Mucosa of descending colon (tissue), 3 donors: Measurements from ENCODE around the gene RFX8. TPM values are rescaled to one million over a fixed set of nuclear protein-coding genes. Genes with fewer than 3 reads are reported as not detected.

Source experiments
- ATAC-seq: fragments of 200-7000 bp; cut with Tn5 transposase; one replicate; pipeline ENCODE4 v1.9.1; 2020; ENCODE audit warnings: mild to moderate bottlenecking, moderate library complexity
- DNase-seq, 3 donors: peaks; one replicate each; pipeline ENCODE4 v3.0.0-alpha.2; 2020
- H3K36me3 ChIP-seq: fragments of 200-600 bp; one replicate; pipeline ENCODE4 v1.8.0; 2021; ENCODE audit warnings: low read depth, mild to moderate bottlenecking
- H3K4me1 ChIP-seq: fragments of 200-600 bp; one replicate; pipeline ENCODE4 v1.8.0; 2021; ENCODE audit warnings: low read depth, mild to moderate bottlenecking
- H3K4me3 ChIP-seq: fragments of 200-600 bp; one replicate; pipeline ENCODE4 v1.8.0; 2021; ENCODE audit warnings: mild to moderate bottlenecking
- H3K9me3 ChIP-seq: fragments of 200-600 bp; one replicate; pipeline ENCODE4 v1.8.0; 2021; ENCODE audit warnings: mild to moderate bottlenecking
- CTCF ChIP-seq: fragments of 200-600 bp; IDR thresholded peaks from one replicate; pipeline ENCODE4 v1.8.0; 2022; ENCODE audit warnings: antibody characterized with exemption, mild to moderate bottlenecking
- intact Hi-C, 2 donors: fragments of 100-400 bp; cut with DNase I in 1 of 2; cut with micrococcal nuclease in 1 of 2; formaldehyde crosslinking; loops; one replicate each; pipeline versions ENCODE4 v1.11.0 to v1.11.1; 2022; cut with DNase I, micrococcal nuclease
- total RNA-seq, 3 donors: library from RNA; stranded (reverse); fragmentation: NEBNext Ultra II Directional in 2 of 3; extraction: Animal tissue kit (Norgen Biotek cat#: 25700) in 2 of 3; gene quantifications; one replicate each; pipeline versions ENCODE4 v1.2.1 to v1.2.4, GENCODE V29; 2021 to 2023
- donor health status: DM: no; HTN: no; CAD: no; lungs with moderate emphysema.
- donor health status: DM: no; HTN: no; CAD: no.
- donor health status: DM: no; HTN: yes; CAD: no.

Gene RFX8
- total RNA-seq, 3 donors from 2014 or later, result not detected

- H3K36me3 ChIP-seq, result no peaks in the 10 kb centered on the region
- ATAC-seq (no peak), DNase-seq (no peak)
- TF ChIP-seq CTCF, result no peak
- no peak overlapping the region for H3K4me3 ChIP-seq
- intact Hi-C loops, result no loop called here
- no peaks in the 10 kb centered on the region for H3K9me3 ChIP-seq
- no peaks in the 10 kb centered on the region for H3K4me1 ChIP-seq
Observed at GRCh38 chr2:101500180-101500579, 25.3 kb upstream of the RFX8 start.

- H3K9me3 ChIP-seq, result no peaks in the 10 kb centered on the region
- H3K4me1 ChIP-seq, result no peaks in the 10 kb centered on the region
- TF ChIP-seq CTCF, result no peak
- H3K4me3 ChIP-seq, result no peak overlapping the region
- no peaks in the 10 kb centered on the region for H3K36me3 ChIP-seq
- DNase-seq, result no peak
- ATAC-seq, result no peak
- intact Hi-C loops, result no loop called here
Observed at GRCh38 chr2:101496279-101496678, 21.4 kb upstream of the RFX8 start.

GRCh38 chr2:101492936-101493473 is 18.1 kb upstream of the RFX8 start:
- intact Hi-C loops, result no loop called here
- no peaks in the 10 kb centered on the region for H3K9me3 ChIP-seq
- DNase-seq (no peak), ATAC-seq (no peak)
- H3K4me1 ChIP-seq, result no peaks in the 10 kb centered on the region
- TF ChIP-seq CTCF, result no peak
- no peaks in the 10 kb centered on the region for H3K36me3 ChIP-seq
- no peak overlapping the region for H3K4me3 ChIP-seq

- intact Hi-C loops, result no loop called here
- H3K36me3 ChIP-seq, result no peaks in the 10 kb centered on the region
- H3K4me1 ChIP-seq, result no peaks in the 10 kb centered on the region
- DNase-seq (no peak), ATAC-seq (no peak)
- no peak overlapping the region for H3K4me3 ChIP-seq
- H3K9me3 ChIP-seq, result no peaks in the 10 kb centered on the region
- TF ChIP-seq CTCF, result no peak
Observed at GRCh38 chr2:101486994-101487393, 12.1 kb upstream of the RFX8 start.

- Histone ChIP-seq H3K4me1 (no peaks in the 10 kb centered on the region), H3K36me3 (no peaks in the 10 kb centered on the region), H3K4me3 (no peak overlapping the region), H3K9me3 (no peaks in the 10 kb centered on the region)
- no peak for TF ChIP-seq CTCF
- no peak for ATAC-seq
- no peak for DNase-seq
- intact Hi-C loops, result no loop called here
Observed at GRCh38 chr2:101486258-101486701, 11.4 kb upstream of the RFX8 start.

- H3K36me3 ChIP-seq, result no peaks in the 10 kb centered on the region
- H3K4me3 ChIP-seq, result no peak overlapping the region
- ATAC-seq (no peak), DNase-seq (no peak)
- no peaks in the 10 kb centered on the region for H3K4me1 ChIP-seq
- no peaks in the 10 kb centered on the region for H3K9me3 ChIP-seq
- intact Hi-C loops, result no loop called here
- TF ChIP-seq CTCF, result no peak
Observed at GRCh38 chr2:101485856-101486255, 10.9 kb upstream of the RFX8 start.
